Measurements from ENCODE around the gene TMEM61. TPM values are rescaled to one million over a fixed set of nuclear protein-coding genes. Genes with fewer than 3 reads are reported as not detected.
"Not testable (repeated sequence)": the region's sequence is repeated elsewhere in the genome, so short reads cannot be mapped to it uniquely, and the experiment has no call there.

TMEM61 gene
- total RNA-seq, 1 donor from 2014 or later: not detected

GRCh38 chr1:54936791-54937190 is 43.6 kb upstream of the TMEM61 start:
- no peak for TF ChIP-seq CTCF (IDR thresholded peaks at IDR 0.05)
- TF ChIP-seq EZH2 (IDR thresholded peaks at IDR 0.05): no peak
- no peak for TF ChIP-seq EZH2phosphoT487 (IDR thresholded peaks at IDR 0.05)
- Histone ChIP-seq H2AFZ (replicated peaks) (no peak overlapping the region), H3K36me3 (no peaks in the 10 kb centered on the region), H4K20me1 (ENCODE audit: low read depth) (no peaks in the 10 kb centered on the region), H3K27me3 (no peaks in the 10 kb centered on the region), H3K4me2 (no peak overlapping the region), H3K9ac (no peak overlapping the region), H3K9me3 (ENCODE audit: low read depth) (no peaks in the 10 kb centered on the region), H3K4me1 (peaks cover 13% of the 10 kb centered on the region), H3K27ac (no peak overlapping the region), H3K79me2 (ENCODE audit: low read depth) (no peaks in the 10 kb centered on the region), H3K4me3 (no peak overlapping the region), H3F3A (ENCODE audit: low read depth) (peaks cover 6% of the 10 kb centered on the region)
- no peaks in the 10 kb centered on the region for H3K27me3 Mint-ChIP-seq (ENCODE audit: insufficient read depth, low read depth)
- H3K36me3 Mint-ChIP-seq: peaks cover 4% of the 10 kb centered on the region
- H3K27ac Mint-ChIP-seq: peak overlapping the region; percentile 47
- peak overlapping the region; percentile 1 for H3K4me3 Mint-ChIP-seq
- H3K4me1 Mint-ChIP-seq: peaks cover 47% of the 10 kb centered on the region
- peaks cover 17% of the 10 kb centered on the region for H3K9me3 Mint-ChIP-seq
- no peak for DNase-seq (ENCODE audit: low spot score)

GRCh38 chr1:54937469-54937868 is 43.0 kb upstream of the TMEM61 start:
- Histone ChIP-seq H4K20me1 (ENCODE audit: low read depth) (no peaks in the 10 kb centered on the region), H3K4me2 (peak overlapping the region; percentile 10), H3K9ac (no peak overlapping the region), H3K4me1 (peaks cover 13% of the 10 kb centered on the region), H3K4me3 (no peak overlapping the region), H2AFZ (replicated peaks) (no peak overlapping the region), H3F3A (ENCODE audit: low read depth) (peaks cover 6% of the 10 kb centered on the region), H3K9me3 (ENCODE audit: low read depth) (no peaks in the 10 kb centered on the region), H3K36me3 (no peaks in the 10 kb centered on the region), H3K79me2 (ENCODE audit: low read depth) (no peaks in the 10 kb centered on the region), H3K27me3 (no peaks in the 10 kb centered on the region), H3K27ac (no peak overlapping the region)
- peak overlapping the region; percentile 95 for H3K27ac Mint-ChIP-seq
- H3K36me3 Mint-ChIP-seq: peaks cover 4% of the 10 kb centered on the region
- peaks cover 18% of the 10 kb centered on the region for H3K9me3 Mint-ChIP-seq
- no peak overlapping the region for H3K4me3 Mint-ChIP-seq
- TF ChIP-seq EZH2phosphoT487 (IDR thresholded peaks at IDR 0.05) (no peak), EZH2 (IDR thresholded peaks at IDR 0.05) (no peak), CTCF (IDR thresholded peaks at IDR 0.05) (no peak)
- H3K4me1 Mint-ChIP-seq: peaks cover 47% of the 10 kb centered on the region
- H3K27me3 Mint-ChIP-seq (ENCODE audit: insufficient read depth, low read depth): no peaks in the 10 kb centered on the region
- peak; percentile 14 for DNase-seq (ENCODE audit: low spot score)

- not testable (repeated sequence) for H3F3A ChIP-seq (ENCODE audit: low read depth); DNase-seq (ENCODE audit: low spot score); H3K9me3 ChIP-seq (ENCODE audit: low read depth); H3K79me2 ChIP-seq (ENCODE audit: low read depth); H2AFZ ChIP-seq (replicated peaks); H3K27me3 Mint-ChIP-seq (ENCODE audit: insufficient read depth, low read depth); H3K4me3 Mint-ChIP-seq; H3K27ac ChIP-seq; H3K4me2 ChIP-seq; H3K36me3 Mint-ChIP-seq; H3K27me3 ChIP-seq; H3K9ac ChIP-seq; H3K36me3 ChIP-seq; H3K4me3 ChIP-seq; H4K20me1 ChIP-seq (ENCODE audit: low read depth)
- peaks cover 46% of the 10 kb centered on the region for H3K4me1 Mint-ChIP-seq
- peak; percentile 35 for TF ChIP-seq CTCF (IDR thresholded peaks at IDR 0.05)
- peaks cover 11% of the 10 kb centered on the region for H3K9me3 Mint-ChIP-seq
- peak overlapping the region; percentile 17 for H3K27ac Mint-ChIP-seq
- H3K4me1 ChIP-seq: peaks cover 13% of the 10 kb centered on the region
Observed at GRCh38 chr1:54938955-54939354, 41.5 kb upstream of the TMEM61 start.

Data from neural progenitor cell (in vitro differentiated cells).